Head of caudate nucleus (tissue), 42 donors: ENCODE data around the gene APOC3.

Experiments
- DNase-seq, 42 donors: peaks; one replicate each; pipeline versions ENCODE4 v3.0.0 to v3.0.0-alpha.2; 2020 to 2021; ENCODE audit warnings: mixed read lengths in 7 of 42
- intact Hi-C: fragments of 100-400 bp; cut with DNase I; formaldehyde crosslinking; loops from one replicate; pipeline ENCODE4 v1.15.0; 2022

Gene APOC3

GRCh38 chr11:116862951-116863350, 33.2 kb downstream of the APOC3 start:
- DNase-seq: no peak
- intact Hi-C loops: no loop called here

- intact Hi-C loops: no loop called here
- DNase-seq: no peak
These were observed 34.8 kb downstream of the APOC3 start for GRCh38 chr11:116864531-116864930.

GRCh38 chr11:116865696-116866095, 36.0 kb downstream of the APOC3 start:
- intact Hi-C loops: no loop called here
- DNase-seq: no peak

- DNase-seq: no peak
- intact Hi-C loops: no loop called here
These were observed 37.2 kb downstream of the APOC3 start for GRCh38 chr11:116866804-116867455.

GRCh38 chr11:116867619-116868018, 37.9 kb downstream of the APOC3 start:
- DNase-seq: no peak
- intact Hi-C loops: no loop called here

- no peak for DNase-seq
- intact Hi-C loops: no loop called here
These were observed 38.4 kb downstream of the APOC3 start for GRCh38 chr11:116868066-116868465.

GRCh38 chr11:116869610-116870009, 39.9 kb downstream of the APOC3 start:
- intact Hi-C loops: no loop called here
- peak in 19 of 42 donors; percentile 24 to 83 (median 55) for DNase-seq

- DNase-seq: no peak
- intact Hi-C loops: no loop called here
These were observed 40.3 kb downstream of the APOC3 start for GRCh38 chr11:116870054-116870453.

GRCh38 chr11:116871248-116871647, 41.5 kb downstream of the APOC3 start:
- intact Hi-C loops: no loop called here

GRCh38 chr11:116873381-116873780, 43.7 kb downstream of the APOC3 start:
- DNase-seq: no peak
- intact Hi-C loops: no loop called here

More at GRCh38 chr11:116871248-116871647, 41.5 kb downstream of the APOC3 start:
- DNase-seq: no peak

GRCh38 chr11:116874251-116874650, 44.5 kb downstream of the APOC3 start:
- intact Hi-C loops: no loop called here
- peak in 1 of 42 donors; percentile 45 for DNase-seq

- intact Hi-C loops: loop anchor here (5.0 kb wide), 1 partner anchor 222 kb away; the partner anchor contains the start of gene SIK3
- DNase-seq: no peak
These were observed 45.5 kb downstream of the APOC3 start for GRCh38 chr11:116875194-116875593.

GRCh38 chr11:116876656-116877055, 46.9 kb downstream of the APOC3 start:
- no peak for DNase-seq
- intact Hi-C loops: loop anchor here (5.0 kb wide), 1 partner anchor 221 kb away; the partner anchor contains the start of gene SIK3

GRCh38 chr11:116879800-116880625, 50.3 kb downstream of the APOC3 start:
- intact Hi-C loops: loop anchor here (5.0 kb wide), 1 partner anchor 217 kb away; the partner anchor contains the start of gene SIK3
- DNase-seq: peak in 10 of 42 donors; percentile 35 to 74 (median 50)

GRCh38 chr11:116881143-116881542, 51.4 kb downstream of the APOC3 start:
- peak in 25 of 42 donors; percentile 26 to 73 (median 49) for DNase-seq
- intact Hi-C loops: no loop called here

GRCh38 chr11:116882386-116882785, 52.7 kb downstream of the APOC3 start:
- DNase-seq: no peak
- intact Hi-C loops: no loop called here
